Liver (tissue), 9 donors: ENCODE data around the gene A2ML1. TPM values are rescaled to one million over a fixed set of nuclear protein-coding genes. Genes with fewer than 3 reads are reported as not detected.

Experiments used
- DNase-seq: peaks from one replicate; pipeline ENCODE4 v3.0.0-alpha.2; 2017; ENCODE audit warnings: low spot score
- H3K27ac ChIP-seq, 2 donors: one replicate each; pipeline ENCODE4 v1.7.0; 2013; ENCODE audit warnings: inconsistent platforms in 2 of 2, low read length in 2 of 2, control low read depth in 1 of 2, low read depth in 1 of 2, mild to moderate bottlenecking in 1 of 2
- H3K27me3 ChIP-seq, 4 donors: one replicate each; pipeline versions ENCODE4 v1.6.1 to v1.7.0; 2013; ENCODE audit warnings: low read length in 3 of 4, inconsistent platforms in 1 of 4, mild to moderate bottlenecking in 1 of 4, moderate library complexity in 1 of 4; ENCODE audit not compliant: control insufficient read depth in 4 of 4, insufficient read depth in 4 of 4
- H3K36me3 ChIP-seq, 4 donors: one replicate each; pipeline versions ENCODE4 v1.6.1 to v1.7.0; 2013; ENCODE audit warnings: low read length in 3 of 4, mild to moderate bottlenecking in 3 of 4, low read depth in 1 of 4, moderate library complexity in 1 of 4; ENCODE audit not compliant: control insufficient read depth in 4 of 4, insufficient read depth in 3 of 4
- H3K4me1 ChIP-seq, 4 donors: one replicate each; pipeline versions ENCODE4 v1.6.1 to v1.7.0; 2013; ENCODE audit warnings: low read length in 3 of 4, mild to moderate bottlenecking in 3 of 4, moderate library complexity in 1 of 4; ENCODE audit not compliant: control insufficient read depth in 4 of 4, insufficient read depth in 4 of 4
- H3K4me3 ChIP-seq, 3 donors: one replicate each; pipeline versions ENCODE4 v1.6.1 to v1.7.0; 2013; ENCODE audit warnings: low read length in 3 of 3, control low read depth in 1 of 3, low read depth in 1 of 3, mild to moderate bottlenecking in 1 of 3
- H3K9ac ChIP-seq, 2 donors: one replicate each; pipeline ENCODE4 v1.7.0; 2013; ENCODE audit warnings: low read length in 2 of 2, mild to moderate bottlenecking in 2 of 2, moderate library complexity in 2 of 2, control low read depth in 1 of 2, low read depth in 1 of 2
- H3K9me3 ChIP-seq, 4 donors: one replicate each; pipeline versions ENCODE4 v1.6.1 to v1.7.0; 2013; ENCODE audit warnings: low read length in 3 of 4; ENCODE audit not compliant: control insufficient read depth in 4 of 4
- ATF3 ChIP-seq: IDR thresholded peaks from 2 replicates; pipeline ENCODE4 v1.6.1; 2016; ENCODE audit warnings: antibody characterized with exemption
- EGR1 ChIP-seq, 2 donors: IDR thresholded peaks; 2 replicates each; pipeline ENCODE4 v1.6.1; 2016 to 2018; ENCODE audit warnings: antibody characterized with exemption in 2 of 2, low read depth in 2 of 2
- FOXA2 ChIP-seq: IDR thresholded peaks from 2 replicates; pipeline ENCODE4 v1.6.1; 2016; ENCODE audit warnings: antibody characterized with exemption
- GABPA ChIP-seq, 2 donors: IDR thresholded peaks in 1 of 2; conservative IDR thresholded peaks in 1 of 2; 2 replicates each; pipeline ENCODE4 v1.6.1; 2016; ENCODE audit warnings: antibody characterized with exemption in 2 of 2, mild to moderate bottlenecking in 1 of 2, moderate library complexity in 1 of 2
- HNF4A ChIP-seq, 2 donors: conservative IDR thresholded peaks; 2 replicates each; pipeline ENCODE4 v1.6.1; 2016; ENCODE audit warnings: antibody characterized with exemption in 2 of 2, mild to moderate bottlenecking in 2 of 2
- HNF4G ChIP-seq: IDR thresholded peaks from 2 replicates; pipeline ENCODE4 v1.6.1; 2016; ENCODE audit warnings: antibody characterized with exemption
- JUND ChIP-seq, 2 donors: IDR thresholded peaks; 2 replicates each; pipeline ENCODE4 v1.6.1; 2016; ENCODE audit warnings: antibody characterized with exemption in 2 of 2
- MAX ChIP-seq: IDR thresholded peaks from 2 replicates; pipeline ENCODE4 v1.6.1; 2016; ENCODE audit warnings: antibody characterized with exemption
- NR2F2 ChIP-seq: IDR thresholded peaks from 2 replicates; pipeline ENCODE4 v1.6.1; 2016; ENCODE audit warnings: antibody characterized with exemption
- RAD21 ChIP-seq, 2 donors: IDR thresholded peaks; 2 replicates each; pipeline ENCODE4 v1.6.1; 2016; ENCODE audit warnings: antibody characterized with exemption in 2 of 2, mild to moderate bottlenecking in 2 of 2
- SP1 ChIP-seq: IDR thresholded peaks from 2 replicates; pipeline ENCODE4 v1.6.1; 2018; ENCODE audit warnings: antibody characterized with exemption, mild to moderate bottlenecking
- TAF1 ChIP-seq: conservative IDR thresholded peaks from 2 replicates; pipeline ENCODE4 v1.6.1; 2016; ENCODE audit warnings: antibody characterized with exemption, mild to moderate bottlenecking
- YY1 ChIP-seq: IDR thresholded peaks from 2 replicates; pipeline ENCODE4 v1.6.1; 2016; ENCODE audit warnings: antibody characterized with exemption, mild to moderate bottlenecking
- ZBTB33 ChIP-seq: IDR thresholded peaks from 2 replicates; pipeline ENCODE4 v1.6.1; 2016; ENCODE audit warnings: antibody characterized with exemption
- WGBS: extraction: QIAGEN DNeasy Blood & Tissue Kit; methylation state at CpG from one replicate; pipeline ENCODE4 v1.1.7; 2013; 5-methylcytosine and 5-hydroxymethylcytosine counted together
- polyA plus RNA-seq, 2 donors: library from polyadenylated mRNA; stranded (reverse) in 1 of 2; unstranded in 1 of 2; fragments of 200-250 nt in 1 of 2; fragments of >200 nt in 1 of 2; fragmentation: Nextera tagmentation in 1 of 2; extraction: Ambion mirVana in 1 of 2; gene quantifications; one replicate each; pipeline versions ENCODE4 v1.2.1 to v1.2.3, GENCODE V29; 2013 to 2015
- total RNA-seq, 2 donors: library from RNA; depleted of rRNA; stranded (reverse); fragments of >200 nt; gene quantifications; one replicate each; pipeline ENCODE4 v1.2.3, GENCODE V29; 2014
- TF ChIP-seq, protein P1 (sequence below): IDR thresholded peaks from 2 replicates; pipeline ENCODE4 v1.6.1; 2016; ENCODE audit warnings: antibody characterized with exemption, mild to moderate bottlenecking
- TF ChIP-seq, protein P2 (sequence below): fragments of 150-350 bp; IDR thresholded peaks from 2 replicates; pipeline ENCODE4 v1.5.1; 2017; ENCODE audit warnings: improper control_type of control experiment, low read depth, low read length; ENCODE audit not compliant: missing input control
- donor health status: healthy.
- donor health status: healthy.
- donor health status: healthy.
- donor health status: healthy.
- donor health status: healthy.

Gene A2ML1
- total and polyA plus RNA-seq, 4 donors, result 0.03 to 0.19 TPM; not detected in 2

DNA sequence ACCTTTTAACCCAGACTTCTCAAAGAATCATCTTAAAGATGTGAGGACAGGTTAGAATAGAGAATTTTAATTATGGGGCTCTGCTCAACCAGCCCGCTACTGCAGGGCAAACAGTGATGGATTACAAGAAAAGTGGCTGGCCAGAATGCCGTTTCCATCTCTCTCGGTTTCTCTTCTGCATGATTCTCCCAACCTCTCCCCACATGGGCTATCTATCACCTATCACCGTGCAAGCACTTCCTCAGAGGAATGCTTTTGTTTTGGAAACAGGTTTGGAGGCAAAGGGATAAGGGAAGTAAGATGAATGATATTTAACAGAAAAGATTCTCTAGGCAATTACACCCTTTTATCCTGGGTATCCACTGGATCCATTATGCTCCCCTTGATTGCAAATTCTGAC, 54.5 kb downstream of the A2ML1 start:
- no peaks in the 10 kb centered on the region for H3K9me3 ChIP-seq
- H3K4me3 ChIP-seq, result no peak overlapping the region
- no peak for DNase-seq
- H3K27me3 ChIP-seq, result no peaks in the 10 kb centered on the region
- TF ChIP-seq, protein P1, sequence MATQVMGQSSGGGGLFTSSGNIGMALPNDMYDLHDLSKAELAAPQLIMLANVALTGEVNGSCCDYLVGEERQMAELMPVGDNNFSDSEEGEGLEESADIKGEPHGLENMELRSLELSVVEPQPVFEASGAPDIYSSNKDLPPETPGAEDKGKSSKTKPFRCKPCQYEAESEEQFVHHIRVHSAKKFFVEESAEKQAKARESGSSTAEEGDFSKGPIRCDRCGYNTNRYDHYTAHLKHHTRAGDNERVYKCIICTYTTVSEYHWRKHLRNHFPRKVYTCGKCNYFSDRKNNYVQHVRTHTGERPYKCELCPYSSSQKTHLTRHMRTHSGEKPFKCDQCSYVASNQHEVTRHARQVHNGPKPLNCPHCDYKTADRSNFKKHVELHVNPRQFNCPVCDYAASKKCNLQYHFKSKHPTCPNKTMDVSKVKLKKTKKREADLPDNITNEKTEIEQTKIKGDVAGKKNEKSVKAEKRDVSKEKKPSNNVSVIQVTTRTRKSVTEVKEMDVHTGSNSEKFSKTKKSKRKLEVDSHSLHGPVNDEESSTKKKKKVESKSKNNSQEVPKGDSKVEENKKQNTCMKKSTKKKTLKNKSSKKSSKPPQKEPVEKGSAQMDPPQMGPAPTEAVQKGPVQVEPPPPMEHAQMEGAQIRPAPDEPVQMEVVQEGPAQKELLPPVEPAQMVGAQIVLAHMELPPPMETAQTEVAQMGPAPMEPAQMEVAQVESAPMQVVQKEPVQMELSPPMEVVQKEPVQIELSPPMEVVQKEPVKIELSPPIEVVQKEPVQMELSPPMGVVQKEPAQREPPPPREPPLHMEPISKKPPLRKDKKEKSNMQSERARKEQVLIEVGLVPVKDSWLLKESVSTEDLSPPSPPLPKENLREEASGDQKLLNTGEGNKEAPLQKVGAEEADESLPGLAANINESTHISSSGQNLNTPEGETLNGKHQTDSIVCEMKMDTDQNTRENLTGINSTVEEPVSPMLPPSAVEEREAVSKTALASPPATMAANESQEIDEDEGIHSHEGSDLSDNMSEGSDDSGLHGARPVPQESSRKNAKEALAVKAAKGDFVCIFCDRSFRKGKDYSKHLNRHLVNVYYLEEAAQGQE, result no peak
- TF ChIP-seq JUND (IDR thresholded peaks at IDR 0.05) (no peak), FOXA2 (no peak), HNF4A (conservative IDR thresholded peaks at IDR 0.05) (no peak), HNF4G (no peak), YY1 (no peak)
- H3K4me1 ChIP-seq, result no peaks in the 10 kb centered on the region
- H3K27ac ChIP-seq, result no peak overlapping the region
- WGBS, result 46% methylated on average over 4 of the region's 4 CpGs
- H3K9ac ChIP-seq, result no peak overlapping the region
- H3K36me3 ChIP-seq, result no peaks in the 10 kb centered on the region

DNA sequence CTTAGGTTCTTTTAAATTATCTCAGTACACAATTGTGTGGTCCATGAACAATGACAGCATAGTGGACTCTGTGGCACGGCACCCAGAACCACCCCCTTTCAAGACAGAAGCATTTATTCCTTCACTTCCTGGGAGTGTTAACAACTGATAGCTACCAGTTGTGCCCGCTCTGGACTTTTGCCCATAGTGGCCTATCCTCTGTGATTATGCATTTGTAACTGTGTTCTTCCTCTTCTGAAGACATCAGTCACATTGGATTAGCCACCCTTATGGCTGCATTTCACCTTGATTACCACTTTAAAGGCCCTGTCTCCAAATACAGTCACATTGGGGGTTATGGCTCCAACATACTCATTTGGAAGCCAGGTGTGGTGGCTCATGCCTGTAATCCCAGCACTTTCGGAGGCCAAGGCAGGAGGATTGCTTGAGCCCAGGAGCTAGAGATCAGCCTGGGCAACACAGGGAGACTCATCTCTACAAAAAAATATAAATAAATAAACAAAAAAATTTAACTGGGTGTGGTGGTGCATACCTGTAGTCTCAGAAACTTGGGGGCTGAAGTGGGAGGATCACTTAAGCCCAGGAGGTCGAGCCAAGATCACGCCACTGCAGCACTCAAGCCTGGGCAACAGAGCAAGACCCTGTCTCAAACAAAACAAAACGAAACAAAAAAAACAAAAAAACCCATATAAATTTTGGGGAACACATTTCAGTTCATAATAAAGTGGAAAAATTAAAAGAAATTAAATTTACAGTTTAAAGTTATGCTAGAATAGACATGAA, 64.3 kb downstream of the A2ML1 start:
- 91% methylated on average over 6 of the region's 6 CpGs for WGBS
- no peaks in the 10 kb centered on the region for H3K27me3 ChIP-seq
- H3K27ac ChIP-seq, result no peak overlapping the region
- peaks cover 0 to 3% (median 0%) of the 10 kb centered on the region in 4 donors for H3K4me1 ChIP-seq
- no peaks in the 10 kb centered on the region for H3K9me3 ChIP-seq
- H3K9ac ChIP-seq, result no peak overlapping the region
- H3K4me3 ChIP-seq, result no peak overlapping the region
- TF ChIP-seq SP1, result no peak
- no peak for TF ChIP-seq NR2F2
- no peak for TF ChIP-seq FOXA2
- no peak for TF ChIP-seq TAF1
- TF ChIP-seq ZBTB33, result no peak
- TF ChIP-seq, protein P2, sequence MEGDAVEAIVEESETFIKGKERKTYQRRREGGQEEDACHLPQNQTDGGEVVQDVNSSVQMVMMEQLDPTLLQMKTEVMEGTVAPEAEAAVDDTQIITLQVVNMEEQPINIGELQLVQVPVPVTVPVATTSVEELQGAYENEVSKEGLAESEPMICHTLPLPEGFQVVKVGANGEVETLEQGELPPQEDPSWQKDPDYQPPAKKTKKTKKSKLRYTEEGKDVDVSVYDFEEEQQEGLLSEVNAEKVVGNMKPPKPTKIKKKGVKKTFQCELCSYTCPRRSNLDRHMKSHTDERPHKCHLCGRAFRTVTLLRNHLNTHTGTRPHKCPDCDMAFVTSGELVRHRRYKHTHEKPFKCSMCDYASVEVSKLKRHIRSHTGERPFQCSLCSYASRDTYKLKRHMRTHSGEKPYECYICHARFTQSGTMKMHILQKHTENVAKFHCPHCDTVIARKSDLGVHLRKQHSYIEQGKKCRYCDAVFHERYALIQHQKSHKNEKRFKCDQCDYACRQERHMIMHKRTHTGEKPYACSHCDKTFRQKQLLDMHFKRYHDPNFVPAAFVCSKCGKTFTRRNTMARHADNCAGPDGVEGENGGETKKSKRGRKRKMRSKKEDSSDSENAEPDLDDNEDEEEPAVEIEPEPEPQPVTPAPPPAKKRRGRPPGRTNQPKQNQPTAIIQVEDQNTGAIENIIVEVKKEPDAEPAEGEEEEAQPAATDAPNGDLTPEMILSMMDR, result no peak
- no peak for TF ChIP-seq GABPA (IDR thresholded peaks at IDR 0.05 in 1 of 2, conservative IDR thresholded peaks at IDR 0.05 in 1 of 2)
- no peak for TF ChIP-seq ATF3
- TF ChIP-seq YY1, result no peak
- TF ChIP-seq JUND (IDR thresholded peaks at IDR 0.05), result no peak
- no peak for TF ChIP-seq EGR1 (IDR thresholded peaks at IDR 0.05; ENCODE audit: low read depth in 2 of 2)
- no peak for TF ChIP-seq HNF4G
- TF ChIP-seq RAD21 (IDR thresholded peaks at IDR 0.05), result no peak
- TF ChIP-seq, protein P1, result no peak
- no peak for TF ChIP-seq MAX
- DNase-seq, result peak; percentile 50
- no peaks in the 10 kb centered on the region for H3K36me3 ChIP-seq
